Nephron progenitor cell (in vitro differentiated cells): ENCODE measurements around the gene KLK2.
"Not testable (repeated sequence)": the region's sequence is repeated elsewhere in the genome, so short reads cannot be mapped to it uniquely, and the experiment has no call there.

ENCODE experiments used
- DNase-seq: peaks from one replicate; pipeline ENCODE4 v3.0.0; 2021
- H3K27ac Mint-ChIP-seq: 2 replicates; pipeline ENCODE4 v1.8.0; 2021; ENCODE audit warnings: mild to moderate bottlenecking, moderate library complexity, mixed read lengths
- H3K27me3 Mint-ChIP-seq: 2 replicates; pipeline ENCODE4 v1.8.0; 2021; ENCODE audit warnings: mild to moderate bottlenecking, low read depth, mixed read lengths; ENCODE audit not compliant: poor library complexity
- H3K36me3 Mint-ChIP-seq: 2 replicates; pipeline ENCODE4 v1.8.0; 2021; ENCODE audit warnings: low read depth, mixed read lengths
- H3K4me1 Mint-ChIP-seq: 2 replicates; pipeline ENCODE4 v1.8.0; 2021; ENCODE audit warnings: mixed read lengths
- H3K4me3 Mint-ChIP-seq: 2 replicates; pipeline ENCODE4 v1.8.0; 2021; ENCODE audit warnings: mild to moderate bottlenecking, moderate library complexity, mixed read lengths
- H3K9me3 Mint-ChIP-seq: 2 replicates; pipeline ENCODE4 v1.8.0; 2021; ENCODE audit warnings: mild to moderate bottlenecking, moderate library complexity, mixed read lengths
- TF ChIP-seq, protein P1 (sequence below): fragments of 200-600 bp; sonication (generic); IDR thresholded peaks from 2 replicates; pipeline ENCODE4 v1.5.0; 2021; ENCODE audit warnings: antibody characterized with exemption

Gene KLK2

DNA sequence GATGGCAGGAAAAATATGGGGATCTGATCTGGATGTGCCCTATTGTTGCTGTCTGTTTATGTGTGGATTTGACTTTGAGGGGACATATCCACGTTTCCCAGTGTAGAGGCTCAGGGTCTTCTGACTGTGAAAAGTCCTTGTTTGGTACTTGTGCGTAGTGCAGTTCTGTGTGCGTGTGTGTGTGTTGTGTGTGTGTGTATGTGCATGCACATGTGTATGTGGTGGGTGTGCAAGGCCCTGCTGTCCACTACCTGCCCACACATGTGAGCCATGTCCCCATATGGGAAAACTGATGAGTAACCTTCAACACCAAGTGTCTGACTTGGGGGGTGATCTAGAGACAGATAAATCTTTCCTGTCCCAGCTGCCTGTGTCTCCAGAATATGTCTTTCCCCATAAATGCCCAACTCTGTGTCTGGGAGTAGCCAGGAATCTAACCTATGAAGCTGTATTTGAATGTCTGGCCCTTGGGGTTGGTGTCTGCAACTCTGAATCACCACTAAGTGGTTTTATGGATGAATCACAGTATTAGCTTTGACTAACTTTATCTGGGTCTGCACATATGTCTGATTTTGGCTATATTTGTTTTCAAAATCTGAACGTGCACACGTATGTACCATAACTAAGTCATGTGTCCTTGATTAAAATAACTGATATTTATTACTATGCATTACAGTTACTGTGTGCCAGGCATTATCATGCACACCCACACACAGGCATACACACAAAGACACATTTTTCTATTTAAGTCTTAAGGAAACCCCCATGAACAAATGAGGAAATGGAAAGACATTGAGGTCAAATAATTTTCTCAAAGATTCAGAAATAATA, 17.4 kb downstream of the KLK2 start:
- H3K27ac Mint-ChIP-seq, result no peak overlapping the region
- peaks cover 70% of the 10 kb centered on the region for H3K27me3 Mint-ChIP-seq
- H3K4me3 Mint-ChIP-seq, result no peak overlapping the region
- TF ChIP-seq, protein P1, sequence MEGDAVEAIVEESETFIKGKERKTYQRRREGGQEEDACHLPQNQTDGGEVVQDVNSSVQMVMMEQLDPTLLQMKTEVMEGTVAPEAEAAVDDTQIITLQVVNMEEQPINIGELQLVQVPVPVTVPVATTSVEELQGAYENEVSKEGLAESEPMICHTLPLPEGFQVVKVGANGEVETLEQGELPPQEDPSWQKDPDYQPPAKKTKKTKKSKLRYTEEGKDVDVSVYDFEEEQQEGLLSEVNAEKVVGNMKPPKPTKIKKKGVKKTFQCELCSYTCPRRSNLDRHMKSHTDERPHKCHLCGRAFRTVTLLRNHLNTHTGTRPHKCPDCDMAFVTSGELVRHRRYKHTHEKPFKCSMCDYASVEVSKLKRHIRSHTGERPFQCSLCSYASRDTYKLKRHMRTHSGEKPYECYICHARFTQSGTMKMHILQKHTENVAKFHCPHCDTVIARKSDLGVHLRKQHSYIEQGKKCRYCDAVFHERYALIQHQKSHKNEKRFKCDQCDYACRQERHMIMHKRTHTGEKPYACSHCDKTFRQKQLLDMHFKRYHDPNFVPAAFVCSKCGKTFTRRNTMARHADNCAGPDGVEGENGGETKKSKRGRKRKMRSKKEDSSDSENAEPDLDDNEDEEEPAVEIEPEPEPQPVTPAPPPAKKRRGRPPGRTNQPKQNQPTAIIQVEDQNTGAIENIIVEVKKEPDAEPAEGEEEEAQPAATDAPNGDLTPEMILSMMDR, result no peak
- DNase-seq, result no peak
- no peaks in the 10 kb centered on the region for H3K36me3 Mint-ChIP-seq
- peaks cover 28% of the 10 kb centered on the region for H3K9me3 Mint-ChIP-seq
- no peaks in the 10 kb centered on the region for H3K4me1 Mint-ChIP-seq

DNA sequence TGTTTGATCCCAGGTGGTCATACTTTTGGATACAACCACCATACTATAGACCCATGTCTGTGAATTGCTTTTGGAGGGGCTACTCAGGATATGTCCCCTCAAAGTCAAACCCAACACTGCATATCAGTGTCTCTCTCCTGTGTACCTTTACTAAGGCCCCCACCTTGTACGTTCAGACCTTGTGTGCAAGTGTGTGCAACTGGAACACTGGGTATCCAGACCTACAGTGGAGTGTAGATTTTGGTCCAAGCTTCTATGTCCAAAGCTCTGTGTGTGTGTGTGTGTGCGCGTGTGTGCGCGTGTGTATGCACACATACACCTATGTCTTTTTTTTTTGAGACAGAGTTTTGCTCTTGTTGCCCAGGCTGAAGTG, 18.0 kb downstream of the KLK2 start:
- no peaks in the 10 kb centered on the region for H3K4me1 Mint-ChIP-seq
- H3K9me3 Mint-ChIP-seq, result peaks cover 28% of the 10 kb centered on the region
- H3K27ac Mint-ChIP-seq, result no peak overlapping the region
- H3K36me3 Mint-ChIP-seq, result no peaks in the 10 kb centered on the region
- no peak overlapping the region for H3K4me3 Mint-ChIP-seq
- no peak for DNase-seq
- TF ChIP-seq, protein P1, result no peak
- H3K27me3 Mint-ChIP-seq, result peaks cover 72% of the 10 kb centered on the region

DNA sequence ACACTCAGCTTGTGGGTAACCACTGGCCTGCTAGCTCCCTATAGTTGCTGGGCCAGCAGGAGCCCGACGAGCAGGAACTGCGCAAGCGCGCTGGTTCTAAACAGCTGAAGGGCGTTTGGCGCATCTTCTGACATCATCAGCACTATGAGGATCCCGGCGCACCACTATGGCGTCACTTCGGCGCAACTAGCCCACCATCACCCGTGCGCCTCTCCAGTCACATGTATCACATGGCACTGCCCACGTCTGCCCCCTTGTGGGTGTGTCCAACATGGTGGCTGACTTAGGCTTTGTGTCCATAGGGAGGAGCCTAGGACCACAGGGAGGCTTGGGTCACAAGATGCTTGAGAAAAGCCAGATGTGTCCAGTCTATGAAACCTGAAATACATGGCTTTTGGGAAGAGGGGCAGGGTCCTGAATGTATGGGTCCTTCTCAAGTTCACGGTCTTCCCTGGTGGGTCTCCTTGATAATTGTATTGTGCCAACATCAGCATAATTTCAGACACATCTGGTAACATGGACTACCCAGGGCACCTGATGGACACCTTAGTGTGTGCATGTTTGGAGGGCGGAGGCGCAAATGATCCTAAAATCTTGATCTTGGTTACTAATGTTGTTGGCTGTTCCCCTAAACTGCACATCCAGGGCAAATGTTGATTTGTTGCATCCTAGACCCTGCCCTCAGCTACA, 20.0 kb downstream of the KLK2 start:
- no peaks in the 10 kb centered on the region for H3K36me3 Mint-ChIP-seq
- no peaks in the 10 kb centered on the region for H3K4me1 Mint-ChIP-seq
- DNase-seq, result no peak
- no peak overlapping the region for H3K4me3 Mint-ChIP-seq
- no peak overlapping the region for H3K27ac Mint-ChIP-seq
- H3K9me3 Mint-ChIP-seq, result peaks cover 23% of the 10 kb centered on the region
- peaks cover 67% of the 10 kb centered on the region for H3K27me3 Mint-ChIP-seq
- TF ChIP-seq, protein P1, result no peak

DNA sequence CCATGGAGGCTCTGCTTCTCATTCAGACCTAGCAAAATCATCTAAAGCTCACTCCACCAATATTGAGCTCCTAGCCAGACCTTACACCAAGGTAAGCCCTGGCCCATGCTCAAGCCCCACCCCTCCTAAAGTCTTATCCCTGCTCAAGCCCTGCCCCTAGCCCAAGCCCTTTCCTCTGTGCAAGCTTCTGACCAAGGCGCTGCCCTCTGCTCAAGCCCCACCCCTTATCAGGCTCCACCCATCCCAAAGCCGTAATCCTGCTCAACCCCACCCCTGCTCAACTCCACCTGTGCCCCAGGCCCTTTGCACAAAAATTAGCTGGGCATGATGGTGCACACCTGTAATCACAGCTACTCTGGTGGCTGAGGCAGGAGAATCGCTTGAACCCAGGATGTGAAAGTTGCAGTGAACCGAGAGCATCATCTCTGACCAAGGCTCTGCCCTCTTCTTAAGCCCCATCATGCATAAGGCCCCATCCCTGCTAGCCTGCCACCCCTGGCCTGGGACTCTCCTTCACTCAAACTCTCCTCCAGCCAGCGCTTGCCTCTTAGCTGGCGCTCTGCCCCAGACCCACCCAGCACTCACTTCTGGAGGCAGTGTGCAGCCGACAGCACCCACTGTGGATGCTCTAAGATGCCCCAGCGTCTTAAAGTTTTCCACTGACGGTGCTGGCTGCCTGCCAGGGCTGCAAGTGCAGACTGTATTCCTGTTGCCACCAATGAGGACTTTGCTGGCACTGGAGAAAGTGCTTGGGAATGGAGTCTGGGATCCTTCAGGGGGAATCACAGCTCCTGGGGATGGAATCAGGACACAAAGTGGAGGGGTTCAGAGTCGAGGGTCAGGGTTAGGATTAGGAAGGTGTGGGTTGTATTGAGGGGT, 21.5 kb downstream of the KLK2 start:
- Mint-ChIP-seq H3K27ac (no peak overlapping the region), H3K4me1 (no peaks in the 10 kb centered on the region), H3K9me3 (peaks cover 19% of the 10 kb centered on the region), H3K4me3 (no peak overlapping the region), H3K36me3 (no peaks in the 10 kb centered on the region), H3K27me3 (peaks cover 66% of the 10 kb centered on the region)
- TF ChIP-seq, protein P1, result no peak
- DNase-seq, result no peak

DNA sequence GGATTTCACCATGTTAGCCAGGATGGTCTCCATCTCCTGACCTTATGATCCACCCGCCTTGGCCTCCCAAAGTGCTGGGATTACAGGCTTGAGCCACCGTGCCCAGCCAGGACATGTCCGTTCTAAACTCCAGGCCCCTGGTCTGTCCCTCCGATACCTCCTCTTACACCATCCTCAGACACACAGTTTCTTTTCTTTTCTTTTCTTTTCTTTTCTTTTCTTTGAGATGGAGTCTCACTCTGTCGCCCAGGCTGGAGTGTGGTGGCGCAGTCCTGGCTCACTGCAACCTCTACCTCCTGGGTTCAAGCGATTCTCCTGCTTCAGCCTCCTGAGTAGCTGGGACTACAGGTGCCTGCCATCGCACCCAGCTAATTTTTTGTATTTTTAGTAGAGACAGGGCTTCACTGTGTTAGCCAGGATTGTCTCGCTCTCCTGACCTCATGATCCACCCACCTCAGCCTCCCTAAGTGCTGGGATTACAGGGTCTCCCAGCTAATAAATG, 22.9 kb downstream of the KLK2 start:
- H3K27ac Mint-ChIP-seq, DNase-seq, H3K4me1 Mint-ChIP-seq, H3K36me3 Mint-ChIP-seq, H3K4me3 Mint-ChIP-seq: not testable (repeated sequence)
- peaks cover 19% of the 10 kb centered on the region for H3K9me3 Mint-ChIP-seq
- H3K27me3 Mint-ChIP-seq, result peaks cover 61% of the 10 kb centered on the region
